Fibroblast of skin of left biceps (primary cell): ENCODE measurements around the gene RASGRP1.

Source experiments
- DNase-seq, 2 experiments: peaks; one replicate each; pipeline ENCODE4 v3.0.0-alpha.2; 2013; ENCODE audit warnings: low read depth in 2 of 2

Gene RASGRP1

DNA sequence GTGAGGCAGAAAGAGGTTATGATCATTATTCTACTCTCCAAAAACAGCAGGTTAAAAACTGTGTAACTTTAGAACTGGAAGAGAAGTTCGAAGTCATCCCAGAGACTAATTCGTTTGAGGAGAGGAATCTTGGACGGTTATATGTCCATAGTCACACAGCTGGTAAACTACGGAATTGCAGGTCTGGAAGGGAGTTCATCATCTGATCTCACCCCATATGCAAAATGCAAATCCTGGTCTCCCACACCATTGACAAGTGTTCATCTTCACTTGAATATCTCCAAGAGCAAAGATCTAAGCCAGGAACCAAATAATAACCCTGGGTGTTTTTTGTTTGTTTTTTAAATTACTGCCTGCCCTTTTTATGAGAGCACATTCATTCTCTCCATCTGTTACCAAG, 57.6 kb downstream of the RASGRP1 start:
- DNase-seq = no peak

DNA sequence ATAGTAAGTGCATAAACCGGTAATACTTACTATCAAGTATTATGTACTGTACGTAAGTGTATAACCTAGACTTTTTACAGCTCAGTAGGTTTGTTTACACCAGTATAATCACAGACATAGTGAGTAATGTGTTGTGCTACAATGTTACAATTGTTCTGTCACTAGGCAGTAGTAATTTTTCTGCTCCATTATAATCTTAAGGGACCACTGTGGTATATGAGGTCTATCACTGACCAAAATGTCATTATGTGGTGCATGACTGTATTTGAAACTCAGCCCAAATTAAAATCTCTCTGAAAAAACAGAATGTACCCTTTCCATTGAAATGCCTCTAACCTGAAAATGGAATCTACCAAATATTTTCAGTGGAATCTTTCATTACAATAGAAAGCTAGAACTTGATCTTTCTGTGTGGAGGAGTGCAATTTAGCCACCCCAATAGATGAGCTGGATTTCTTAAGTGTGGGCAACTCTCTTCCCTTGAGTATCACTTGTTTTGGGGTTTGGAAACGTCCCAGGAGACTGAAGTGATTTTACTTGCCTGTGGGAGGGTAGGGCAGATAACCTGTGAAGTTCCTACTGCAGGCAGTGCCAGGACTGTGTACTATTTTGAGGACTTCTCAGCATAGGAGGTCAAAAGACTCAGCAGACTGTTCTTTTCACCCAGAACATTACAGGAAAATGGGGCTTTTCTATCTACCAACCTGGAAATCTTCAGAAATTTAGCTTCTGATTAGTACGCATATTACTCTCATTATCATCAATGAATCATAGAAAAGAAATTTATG, 59.7 kb downstream of the RASGRP1 start:
- DNase-seq = no peak

DNA sequence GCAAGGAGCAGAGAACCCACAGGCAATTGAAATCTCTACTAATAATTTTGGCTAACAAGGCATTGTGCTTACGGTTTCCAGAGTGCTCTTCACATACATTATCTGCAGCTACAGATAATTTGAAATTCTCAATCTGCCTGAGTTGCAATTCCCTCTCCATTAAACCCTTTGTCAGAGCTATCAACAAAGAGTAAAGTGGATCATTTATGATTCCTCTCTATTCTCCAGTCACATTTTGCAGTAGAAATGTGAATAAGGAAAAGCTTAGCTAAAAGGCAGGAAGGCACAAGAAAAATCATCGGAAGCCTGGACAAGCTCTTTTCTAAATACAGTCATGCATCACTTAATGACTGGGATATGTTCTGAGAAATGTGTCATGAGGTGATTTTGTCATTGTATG, 61.1 kb downstream of the RASGRP1 start:
- no peak for DNase-seq

DNA sequence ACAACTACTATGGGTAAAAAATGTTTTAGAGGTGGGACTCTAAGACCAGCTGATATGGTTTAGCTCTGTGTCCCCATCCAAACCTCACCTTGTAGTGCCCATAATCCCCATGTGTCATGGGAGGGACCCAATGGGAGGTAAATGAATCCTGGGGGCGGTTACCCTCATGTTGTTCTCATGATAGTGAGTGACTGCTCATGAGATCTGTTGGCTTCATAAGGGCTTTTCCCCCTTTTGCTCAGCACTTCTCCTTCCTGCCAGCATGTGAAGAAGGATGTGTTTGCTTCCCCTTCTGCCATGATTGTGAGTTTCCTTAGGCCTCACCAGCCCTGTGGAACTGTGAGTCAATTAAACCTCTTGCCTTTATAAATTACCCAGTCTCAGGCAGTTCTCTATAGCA, 65.0 kb downstream of the RASGRP1 start:
- no peak for DNase-seq

DNA sequence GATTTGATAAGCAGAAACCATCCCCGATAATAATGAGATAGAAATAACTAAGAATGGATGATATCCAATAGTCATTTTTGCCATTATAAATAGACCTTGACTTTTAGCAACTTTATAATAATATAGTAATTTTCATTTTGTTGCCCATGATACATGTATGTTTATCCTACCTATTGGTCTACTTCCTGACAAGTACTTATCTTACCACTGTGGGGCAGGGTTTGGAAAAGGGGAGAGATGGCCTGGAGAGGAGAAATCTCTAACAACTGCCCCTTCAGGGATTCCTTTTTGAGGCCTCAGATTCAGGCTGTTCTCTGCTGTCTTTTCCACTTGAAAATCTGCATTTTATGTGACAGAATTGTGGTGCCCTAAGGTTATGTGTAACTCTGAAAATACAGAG, 68.5 kb downstream of the RASGRP1 start:
- no peak for DNase-seq

DNA sequence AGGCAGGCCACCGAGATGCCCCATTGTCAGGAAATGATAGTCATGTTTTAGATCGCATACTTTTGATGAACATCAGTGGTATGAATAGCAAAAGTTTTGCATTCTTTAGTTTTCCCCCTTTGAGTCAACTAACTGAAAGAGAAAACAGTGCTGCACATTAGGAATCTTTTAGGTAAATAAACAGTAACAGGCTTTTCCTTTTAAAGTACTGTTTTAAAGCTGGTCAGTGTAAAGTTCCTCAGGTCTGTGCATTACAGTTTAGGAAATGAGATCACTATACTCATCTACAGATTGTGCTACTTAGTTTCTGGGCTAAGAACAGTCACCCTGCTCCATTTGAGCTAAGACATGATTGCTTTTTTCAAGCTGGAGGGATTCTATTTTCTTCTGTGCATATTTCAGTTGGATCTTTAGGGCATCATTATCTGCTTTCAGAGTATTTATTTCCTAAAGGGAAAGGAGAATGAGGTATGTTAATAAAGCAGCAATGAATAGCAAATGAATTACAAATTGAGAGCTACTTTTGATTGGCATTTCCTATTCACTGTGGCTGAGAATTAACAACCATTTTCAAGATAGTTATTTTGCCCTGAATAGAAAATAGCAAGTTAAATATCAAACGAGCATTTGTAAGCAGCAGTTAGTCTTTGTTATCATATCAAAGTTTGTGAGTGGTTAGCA, 74.2 kb downstream of the RASGRP1 start:
- DNase-seq = peak; percentile 30 to 37

DNA sequence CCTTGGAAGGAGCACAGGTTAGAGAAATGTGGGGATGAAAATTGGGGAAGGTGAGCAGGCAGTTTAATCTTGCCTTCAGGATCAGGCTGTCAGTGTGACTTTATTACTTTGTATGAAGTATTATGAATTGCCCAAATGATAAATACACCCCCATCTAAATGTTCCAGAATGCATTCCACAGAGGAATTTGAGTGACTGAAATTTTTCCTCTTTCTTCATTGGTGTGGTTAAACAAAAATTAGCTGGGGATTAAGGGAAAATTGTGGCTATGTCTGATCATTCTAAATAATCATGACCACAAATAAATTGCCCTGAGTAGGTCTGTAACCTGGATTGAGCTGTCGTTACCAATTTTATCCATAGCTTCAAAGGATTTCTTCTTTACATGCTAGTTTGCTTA, 77.2 kb downstream of the RASGRP1 start:
- no peak for DNase-seq

DNA sequence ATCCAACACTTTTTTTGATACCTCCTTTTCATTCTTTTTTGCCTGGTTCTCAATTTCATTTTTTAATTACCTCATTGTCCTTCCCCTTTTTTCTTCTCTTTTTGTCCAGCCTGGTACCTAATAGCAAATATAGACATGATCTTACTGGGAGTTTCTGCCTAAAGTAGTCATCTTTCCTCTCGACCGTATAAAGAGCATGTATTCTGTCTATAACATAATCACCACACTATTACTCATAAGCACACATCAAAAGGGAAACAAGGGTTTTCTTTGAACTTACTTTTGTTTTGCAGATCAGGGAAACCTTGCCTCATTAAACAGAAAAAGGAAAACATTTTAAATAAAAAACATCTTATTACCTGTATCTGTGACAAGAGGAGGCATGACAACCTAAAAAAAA, 77.7 kb downstream of the RASGRP1 start:
- DNase-seq = no peak

DNA sequence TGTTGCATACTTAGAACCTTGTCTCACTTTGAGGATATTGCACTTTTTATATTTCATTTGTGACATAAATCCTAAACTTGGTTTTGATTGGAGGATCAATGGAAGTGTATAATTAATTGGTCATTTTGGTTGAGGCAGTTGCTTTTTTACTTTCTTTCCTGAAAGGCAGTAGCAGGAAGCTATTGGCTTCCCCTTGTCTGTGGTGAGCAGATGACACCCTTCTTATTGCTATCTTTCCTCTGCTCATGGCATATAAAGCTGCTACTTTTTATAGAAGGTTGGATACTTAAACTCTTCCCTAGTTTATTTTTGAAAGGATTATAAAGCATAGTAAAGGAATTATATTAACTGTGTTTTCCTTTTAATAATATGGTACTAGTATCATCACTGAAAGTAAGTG, 82.0 kb downstream of the RASGRP1 start:
- no peak for DNase-seq

DNA sequence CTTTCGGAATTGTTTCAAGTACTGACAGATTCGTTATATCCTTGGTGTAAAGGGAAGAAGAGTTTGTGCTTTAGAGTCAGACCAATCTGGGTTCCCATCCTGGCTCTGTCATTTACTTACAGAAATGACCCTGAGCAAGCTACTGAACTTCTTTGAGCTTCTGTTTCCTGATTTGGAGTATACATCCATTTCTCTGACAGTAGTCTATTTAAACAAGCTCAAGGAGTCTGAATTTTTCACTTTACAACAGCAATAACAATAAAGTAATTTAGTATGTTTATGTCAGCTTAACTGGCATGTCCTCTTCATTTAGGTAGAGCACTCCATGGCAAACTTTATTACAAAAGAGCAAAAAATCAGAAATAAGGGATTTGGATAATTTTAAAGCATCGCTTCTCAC, 82.9 kb downstream of the RASGRP1 start:
- no peak for DNase-seq

DNA sequence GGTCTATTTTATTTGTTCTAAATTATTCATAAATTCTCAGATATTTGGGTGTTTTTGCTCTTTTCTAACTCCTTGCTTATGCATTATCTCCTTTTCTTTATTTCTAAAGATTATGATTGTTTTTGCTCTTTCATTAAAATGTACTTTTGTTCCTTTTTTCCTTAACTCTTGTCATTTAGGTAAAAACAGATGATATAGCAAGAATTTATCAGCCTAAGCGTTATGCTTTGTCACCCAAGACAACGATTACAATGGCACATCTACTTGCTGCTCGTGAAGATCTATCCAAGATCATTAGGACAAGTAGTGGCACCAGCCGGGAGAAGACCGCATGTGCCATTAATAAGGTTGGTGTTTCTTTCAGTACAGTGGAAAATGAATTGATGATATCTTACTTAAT, 83.5 kb downstream of the RASGRP1 start:
- no peak for DNase-seq

DNA sequence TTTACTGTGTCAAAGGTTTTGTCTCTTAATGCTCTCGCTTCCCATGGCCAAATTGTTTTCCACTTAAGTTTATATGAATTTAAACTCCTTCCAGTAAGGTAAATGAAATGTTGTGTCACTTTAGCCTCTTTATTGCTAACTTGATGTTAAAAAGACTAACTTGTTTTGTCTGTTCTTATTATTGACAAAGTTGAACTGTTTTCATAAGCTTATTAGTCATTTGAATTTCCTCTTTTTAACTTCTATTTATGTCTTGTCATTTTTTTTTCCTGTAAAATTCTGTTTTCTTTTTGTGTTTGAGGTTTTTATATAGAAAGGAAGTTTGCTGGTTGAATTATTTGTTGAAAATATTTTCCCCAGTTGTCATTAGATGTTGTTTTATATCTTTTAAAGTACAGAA, 84.9 kb downstream of the RASGRP1 start:
- DNase-seq = no peak

DNA sequence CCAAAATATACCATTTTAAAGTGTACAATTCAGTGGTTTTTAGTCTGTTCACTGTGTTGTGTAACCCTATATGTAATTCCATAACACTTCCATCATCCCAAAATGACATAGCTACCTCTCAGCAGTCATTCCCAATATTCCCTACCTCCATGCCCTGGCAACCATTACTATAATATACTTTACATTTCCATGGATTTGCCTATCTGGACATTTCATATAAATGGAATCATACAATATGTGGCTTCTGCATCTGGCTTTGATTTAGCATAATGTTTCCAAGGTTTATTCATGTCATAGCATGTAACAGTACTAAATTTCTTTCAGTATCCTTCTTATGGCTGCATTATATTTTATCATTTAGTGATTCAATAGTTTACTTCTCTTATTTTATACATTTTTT, 85.3 kb downstream of the RASGRP1 start:
- peak; percentile 74 to 80 for DNase-seq

DNA sequence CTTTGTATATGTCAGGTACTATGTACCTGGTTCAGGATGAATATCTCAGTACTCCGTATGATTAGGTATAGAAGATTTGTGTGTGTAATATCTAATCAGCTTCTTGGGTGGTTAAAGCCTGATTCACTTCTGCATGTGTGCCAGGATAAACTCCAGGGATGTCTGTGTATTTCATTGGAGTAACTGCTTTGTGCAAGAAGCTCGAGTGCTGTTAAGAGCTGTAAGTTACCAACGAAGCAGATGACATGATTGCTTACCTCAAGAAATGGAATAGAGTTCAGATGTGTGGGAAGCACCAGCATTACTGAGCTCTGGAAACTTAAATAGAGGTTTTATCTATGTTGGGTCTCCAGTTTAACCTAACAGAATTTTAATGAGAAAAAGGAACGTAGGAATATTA, 87.0 kb downstream of the RASGRP1 start:
- no peak for DNase-seq

DNA sequence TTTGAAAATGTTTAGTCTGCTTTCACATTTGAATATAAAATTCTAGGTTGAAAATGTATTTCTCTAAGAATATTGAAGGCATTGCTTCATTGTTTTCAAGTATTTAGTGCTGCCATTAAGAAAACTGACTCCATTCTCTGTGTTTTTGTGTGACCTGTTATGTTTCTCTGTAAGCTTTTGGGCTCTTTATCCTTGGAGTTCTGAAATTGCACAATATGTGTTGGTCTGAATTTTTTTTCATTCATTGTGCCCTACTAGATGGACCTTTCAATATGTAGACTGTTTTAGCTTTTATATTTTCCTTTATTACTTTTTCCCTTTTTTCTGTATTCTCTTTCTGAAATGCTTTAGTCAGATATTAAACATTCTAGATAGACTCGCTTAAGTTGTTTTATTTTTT, 88.5 kb downstream of the RASGRP1 start:
- DNase-seq = no peak

DNA sequence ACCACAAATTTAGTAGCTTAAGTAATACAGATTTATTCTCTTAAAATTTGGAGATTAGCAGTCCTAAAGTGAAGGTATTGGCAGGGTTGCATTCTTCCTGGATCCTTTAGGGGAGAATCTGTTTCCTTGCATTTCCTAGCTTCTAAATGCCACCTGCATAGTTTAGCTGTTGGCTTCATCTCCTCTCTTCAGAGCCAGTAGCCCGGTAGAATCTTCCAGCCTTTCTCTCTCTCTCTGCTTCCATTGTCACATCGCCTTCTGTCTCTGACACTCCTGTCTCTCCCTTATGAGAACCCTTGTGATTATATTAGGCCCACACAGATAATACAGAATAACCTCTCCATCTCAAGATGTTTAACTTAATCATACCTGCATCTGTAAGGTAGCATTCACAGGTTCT, 89.3 kb downstream of the RASGRP1 start:
- DNase-seq = no peak

DNA sequence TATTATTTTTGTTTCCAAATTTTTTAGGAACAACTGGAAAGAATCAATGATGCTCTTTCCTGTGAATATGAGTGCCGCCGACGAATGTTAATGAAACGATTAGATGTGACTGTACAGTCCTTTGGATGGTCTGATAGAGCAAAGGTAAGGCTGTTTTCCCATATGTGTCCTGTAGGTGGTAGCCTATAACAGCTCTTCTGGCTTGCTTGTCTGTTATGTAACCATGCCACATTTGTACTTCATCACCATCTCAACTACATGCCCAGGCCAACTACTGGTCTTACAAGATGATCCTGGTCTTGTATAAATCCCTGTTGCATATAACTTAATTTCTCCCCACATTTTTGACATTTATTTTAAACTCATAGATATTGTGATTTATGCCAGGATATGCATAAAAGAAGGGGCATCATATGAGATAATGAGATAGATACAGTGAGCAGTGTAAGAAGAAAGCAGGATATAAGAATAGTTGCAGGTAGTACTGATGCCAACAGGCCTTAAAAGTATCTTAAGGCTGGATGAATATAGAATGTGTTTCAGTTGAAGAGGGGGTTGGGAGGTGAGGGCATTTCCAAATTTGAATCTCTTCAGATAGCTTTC, 90.4 kb downstream of the RASGRP1 start:
- peak; percentile 32 to 37 for DNase-seq

DNA sequence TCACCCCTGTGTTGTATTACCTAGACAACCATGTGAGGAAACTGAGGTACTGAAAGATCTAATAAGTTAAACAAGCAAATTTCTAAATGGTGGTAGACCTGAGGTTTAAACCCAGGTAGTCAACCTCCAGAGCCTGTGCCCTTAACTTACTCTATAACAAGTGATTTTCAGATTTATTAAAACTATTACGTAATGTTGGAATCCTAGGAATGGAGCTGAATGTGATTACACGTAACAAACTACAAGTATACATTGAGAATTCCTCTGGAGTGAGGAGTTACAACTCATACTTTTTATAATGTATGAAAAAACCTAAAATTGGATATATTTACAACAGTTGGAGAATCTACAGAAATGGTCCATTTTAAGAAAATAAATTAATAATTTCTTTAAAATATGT, 92.6 kb downstream of the RASGRP1 start:
- DNase-seq = no peak

DNA sequence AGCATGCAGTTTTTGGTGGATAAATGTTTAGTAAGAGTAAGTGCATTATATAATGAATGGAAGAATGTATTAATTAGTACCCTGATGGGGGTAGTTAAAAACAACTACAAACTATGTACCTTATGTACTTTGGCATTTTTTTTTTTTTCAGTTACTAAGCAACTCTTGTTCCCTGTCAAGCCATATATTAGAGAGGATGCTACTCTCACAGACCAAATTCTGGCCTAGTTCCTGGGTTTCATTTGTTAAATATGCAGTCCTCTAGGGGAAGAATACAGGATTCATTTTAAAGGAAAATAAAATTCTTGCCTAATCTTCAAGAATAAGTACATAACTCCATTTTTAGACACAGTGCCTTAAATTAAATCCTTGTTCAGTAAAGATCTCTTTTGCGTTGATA, 93.8 kb downstream of the RASGRP1 start:
- no peak for DNase-seq

DNA sequence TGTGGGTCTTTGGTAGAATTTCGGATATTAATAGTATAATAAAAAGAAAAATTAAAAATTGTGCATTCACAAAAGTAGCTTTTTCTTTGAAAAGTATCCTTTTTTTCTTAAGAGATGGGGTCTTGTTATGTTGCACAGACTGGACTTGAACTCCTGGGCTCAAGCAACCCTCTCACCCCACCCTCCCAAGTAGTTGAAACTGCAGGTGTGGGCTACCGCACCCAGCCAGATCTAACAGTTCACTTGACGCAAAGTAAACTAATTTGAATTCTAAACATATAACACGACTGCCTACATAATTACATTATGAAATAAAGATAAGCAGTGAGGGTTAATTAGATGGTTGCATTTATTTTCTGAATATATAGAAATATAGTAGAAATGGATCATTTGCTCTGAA, 99.9 kb downstream of the RASGRP1 start:
- no peak for DNase-seq

DNA sequence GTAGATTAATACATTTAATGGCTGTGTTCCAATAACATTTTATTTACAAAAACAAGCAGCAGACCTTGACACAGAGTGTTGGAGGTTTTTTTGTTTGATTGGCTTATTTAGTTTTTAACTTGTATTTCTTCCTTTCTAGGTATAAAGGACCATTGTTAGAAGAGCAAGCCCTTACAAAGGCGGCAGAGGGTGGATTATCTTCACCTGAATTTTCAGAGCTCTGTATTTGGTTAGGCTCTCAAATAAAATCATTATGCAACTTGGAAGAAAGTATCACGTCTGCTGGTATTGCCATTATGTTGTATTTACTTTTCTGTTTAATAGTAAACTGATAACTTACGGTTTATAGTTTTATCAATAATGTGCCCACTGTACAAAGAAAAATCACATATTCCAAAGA, 100.7 kb downstream of the RASGRP1 start:
- DNase-seq = no peak

DNA sequence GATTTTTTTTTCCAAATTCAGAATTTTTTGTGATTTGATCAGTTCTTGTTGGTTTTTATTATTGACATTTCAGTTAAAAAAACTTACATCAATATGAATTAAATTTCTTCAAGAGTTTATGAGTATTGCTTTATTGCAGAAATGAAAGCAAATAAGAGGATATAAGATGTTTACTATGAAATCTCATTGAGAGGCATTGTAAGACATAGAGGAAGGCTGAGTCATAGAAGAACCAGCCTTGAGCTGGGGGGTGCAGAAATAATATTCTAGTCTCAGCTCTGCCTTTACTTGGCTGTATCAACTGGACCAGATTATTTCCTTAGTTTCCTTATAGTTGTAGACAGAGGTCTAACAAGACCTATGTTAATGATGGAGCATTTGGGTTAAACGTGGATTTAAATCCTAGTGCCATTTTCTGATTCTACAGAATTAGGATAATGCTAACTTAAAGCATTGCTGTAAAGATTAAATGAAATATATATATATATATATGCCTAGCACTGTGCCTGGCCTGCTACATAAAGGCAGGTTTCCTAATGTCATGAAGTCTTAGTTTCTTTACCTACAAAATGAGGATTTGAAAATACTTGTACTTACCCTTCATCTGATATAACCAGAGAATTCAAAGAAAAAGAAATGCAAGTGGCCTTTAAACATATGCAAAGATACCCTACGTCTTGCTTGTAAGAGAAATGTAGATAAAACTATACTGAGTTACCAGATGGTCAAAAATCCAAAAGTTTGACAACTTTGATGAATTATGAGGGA, 103.4 kb downstream of the RASGRP1 start:
- no peak for DNase-seq
